ENCODE results near the gene TMEM59L. TPM values are rescaled to one million over a fixed set of nuclear protein-coding genes. Genes with fewer than 3 reads are reported as not detected.

TMEM59L gene
- total and polyA plus RNA-seq, 10 of the 15 experiments (the other 5 are each of a cell fraction or from before 2014, with no cell fraction given) = 0.06 TPM; not detected in 9

DNA sequence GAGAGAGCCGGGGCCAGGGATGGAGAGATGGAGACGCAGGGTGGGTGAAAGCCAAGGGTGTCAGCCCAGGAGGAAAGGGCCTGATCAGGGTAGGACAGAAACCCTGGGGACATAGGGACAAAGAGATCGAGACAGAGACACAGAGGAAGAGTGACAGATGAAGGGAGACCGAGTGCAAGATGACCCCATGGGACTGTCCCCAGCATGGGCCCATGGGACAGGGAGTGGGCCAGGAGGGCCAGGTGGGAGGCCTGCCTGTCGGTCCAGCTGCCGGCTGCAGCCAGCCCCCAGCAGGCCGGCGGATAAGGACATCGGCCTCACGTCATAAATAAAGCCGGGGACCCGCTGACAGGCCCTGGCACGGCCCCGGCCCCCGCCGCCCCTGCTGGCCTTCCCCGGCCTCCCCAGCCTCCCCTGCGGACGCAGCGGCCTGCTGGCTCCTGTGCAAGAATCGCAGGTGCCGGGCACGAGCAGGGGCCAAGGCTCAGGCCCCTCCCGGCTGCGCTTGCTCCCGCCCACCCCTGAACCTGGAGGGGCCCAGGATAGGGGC lies 17.8 kb upstream of the TMEM59L start:
- in situ Hi-C loops (cut with MboI) (no loop called here), intact Hi-C loops (cut with micrococcal nuclease; ENCODE audit: unreplicated experiment) (loop anchor here (2.0 to 5.0 kb wide), 2 partner anchors 82 to 237 kb away; partner anchors contain the start of gene UPF1)
- Histone ChIP-seq H3K4me3 (peak overlapping the region; percentile 67), H3K4me1 (ENCODE audit: control insufficient read depth, insufficient read depth, low read length) (peaks cover 11% of the 10 kb centered on the region), H3K36me3 (ENCODE audit: control insufficient read depth in 2 of 2, insufficient read depth in 2 of 2, low read length in 1 of 2) (peaks cover 0 to 3% of the 10 kb centered on the region in 2 experiments; a peak in 1 of 4 replicates), H4K20me1 (ENCODE audit: control insufficient read depth, insufficient read depth) (no peaks in the 10 kb centered on the region; the same call in 1 of the 2 replicates), H3K9me3 (replicated peaks; ENCODE audit: control insufficient read depth, insufficient read depth, low read length) (no peaks in the 10 kb centered on the region), H3K4me2 (ENCODE audit: control insufficient read depth, insufficient read depth) (peak overlapping the region; percentile 73), H3K79me2 (ENCODE audit: control insufficient read depth, insufficient read depth, low read length) (peaks cover under 1% of the 10 kb centered on the region; the same call in 1 of the 2 replicates), H3K9ac (ENCODE audit: control insufficient read depth, insufficient read depth, low read length) (no peak overlapping the region; the same call in 1 of the 2 replicates), H3K27ac (ENCODE audit: control insufficient read depth, insufficient read depth) (no peak overlapping the region), H2AFZ (ENCODE audit: control insufficient read depth, low read depth, low read length) (peak overlapping the region; percentile 45; the same call in 1 of the 2 replicates), H3K27me3 (replicated peaks in 1 of 2; ENCODE audit: control insufficient read depth in 2 of 2, insufficient read depth in 2 of 2, low read length in 1 of 2) (peaks cover 2% of the 10 kb centered on the region in 2 experiments; a peak in 1 of 4 replicates)
- FAIRE-seq (no peak), ATAC-seq (peak; percentile 6; the same call in 1 of the 3 replicates), DNase-seq (ENCODE audit: low read depth, low spot score) (no peak)
- CTCF ChIA-PET = interaction anchor here (0.6 to 2.6 kb wide), 8 partner anchors 28 to 253 kb away, joined by 3 to 24 read pairs (median 4); partner anchors contain the start of gene FKBP8
- TF ChIP-seq, protein P1, sequence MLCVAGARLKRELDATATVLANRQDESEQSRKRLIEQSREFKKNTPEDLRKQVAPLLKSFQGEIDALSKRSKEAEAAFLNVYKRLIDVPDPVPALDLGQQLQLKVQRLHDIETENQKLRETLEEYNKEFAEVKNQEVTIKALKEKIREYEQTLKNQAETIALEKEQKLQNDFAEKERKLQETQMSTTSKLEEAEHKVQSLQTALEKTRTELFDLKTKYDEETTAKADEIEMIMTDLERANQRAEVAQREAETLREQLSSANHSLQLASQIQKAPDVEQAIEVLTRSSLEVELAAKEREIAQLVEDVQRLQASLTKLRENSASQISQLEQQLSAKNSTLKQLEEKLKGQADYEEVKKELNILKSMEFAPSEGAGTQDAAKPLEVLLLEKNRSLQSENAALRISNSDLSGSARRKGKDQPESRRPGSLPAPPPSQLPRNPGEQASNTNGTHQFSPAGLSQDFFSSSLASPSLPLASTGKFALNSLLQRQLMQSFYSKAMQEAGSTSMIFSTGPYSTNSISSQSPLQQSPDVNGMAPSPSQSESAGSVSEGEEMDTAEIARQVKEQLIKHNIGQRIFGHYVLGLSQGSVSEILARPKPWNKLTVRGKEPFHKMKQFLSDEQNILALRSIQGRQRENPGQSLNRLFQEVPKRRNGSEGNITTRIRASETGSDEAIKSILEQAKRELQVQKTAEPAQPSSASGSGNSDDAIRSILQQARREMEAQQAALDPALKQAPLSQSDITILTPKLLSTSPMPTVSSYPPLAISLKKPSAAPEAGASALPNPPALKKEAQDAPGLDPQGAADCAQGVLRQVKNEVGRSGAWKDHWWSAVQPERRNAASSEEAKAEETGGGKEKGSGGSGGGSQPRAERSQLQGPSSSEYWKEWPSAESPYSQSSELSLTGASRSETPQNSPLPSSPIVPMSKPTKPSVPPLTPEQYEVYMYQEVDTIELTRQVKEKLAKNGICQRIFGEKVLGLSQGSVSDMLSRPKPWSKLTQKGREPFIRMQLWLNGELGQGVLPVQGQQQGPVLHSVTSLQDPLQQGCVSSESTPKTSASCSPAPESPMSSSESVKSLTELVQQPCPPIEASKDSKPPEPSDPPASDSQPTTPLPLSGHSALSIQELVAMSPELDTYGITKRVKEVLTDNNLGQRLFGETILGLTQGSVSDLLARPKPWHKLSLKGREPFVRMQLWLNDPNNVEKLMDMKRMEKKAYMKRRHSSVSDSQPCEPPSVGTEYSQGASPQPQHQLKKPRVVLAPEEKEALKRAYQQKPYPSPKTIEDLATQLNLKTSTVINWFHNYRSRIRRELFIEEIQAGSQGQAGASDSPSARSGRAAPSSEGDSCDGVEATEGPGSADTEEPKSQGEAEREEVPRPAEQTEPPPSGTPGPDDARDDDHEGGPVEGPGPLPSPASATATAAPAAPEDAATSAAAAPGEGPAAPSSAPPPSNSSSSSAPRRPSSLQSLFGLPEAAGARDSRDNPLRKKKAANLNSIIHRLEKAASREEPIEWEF (IDR thresholded peaks at IDR 0.05; ENCODE audit: insufficient replicate concordance, low read depth, low read length) = no peak
- no peak for TF ChIP-seq SP1 (IDR thresholded peaks at IDR 0.05; ENCODE audit: low read depth, low read length)
- TF ChIP-seq, protein P2, sequence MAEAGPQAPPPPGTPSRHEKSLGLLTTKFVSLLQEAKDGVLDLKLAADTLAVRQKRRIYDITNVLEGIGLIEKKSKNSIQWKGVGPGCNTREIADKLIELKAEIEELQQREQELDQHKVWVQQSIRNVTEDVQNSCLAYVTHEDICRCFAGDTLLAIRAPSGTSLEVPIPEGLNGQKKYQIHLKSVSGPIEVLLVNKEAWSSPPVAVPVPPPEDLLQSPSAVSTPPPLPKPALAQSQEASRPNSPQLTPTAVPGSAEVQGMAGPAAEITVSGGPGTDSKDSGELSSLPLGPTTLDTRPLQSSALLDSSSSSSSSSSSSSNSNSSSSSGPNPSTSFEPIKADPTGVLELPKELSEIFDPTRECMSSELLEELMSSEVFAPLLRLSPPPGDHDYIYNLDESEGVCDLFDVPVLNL (IDR thresholded peaks at IDR 0.05; ENCODE audit: low read depth, low read length) = no peak
- 0 out of 2 replicates have a peak, but pooled peaks have one; percentile 3 for TF ChIP-seq TCF3 (IDR thresholded peaks at IDR 0.05; ENCODE audit: borderline replicate concordance, insufficient read depth, low read depth, low read length)
- POLR2A ChIA-PET = no interaction called here
- RAD21 ChIA-PET (ENCODE audit: unreplicated experiment) = interaction anchor here (1.0 to 1.4 kb wide), 4 partner anchors 51 to 252 kb away, joined by 3 to 7 read pairs (median 6); no protein-coding TSS in a partner anchor
- WGBS (ENCODE audit: insufficient coverage, insufficient replicate concordance, low lambda C conversion rate, missing lambda C conversion rate) = 12% methylated on average over 12 of the region's 26 CpGs
- SMC1A ChIA-PET (ENCODE audit: uncharacterized antibody, unreplicated experiment) = interaction anchor here (1.1 to 1.8 kb wide), 2 partner anchors 243 to 252 kb away, joined by 3 read pairs; no protein-coding TSS in a partner anchor
- no TSS peak for BruUV-seq (replicated peaks)
